ENCODE results near the gene SCAI.
"Not testable (repeated sequence)": the region's sequence is repeated elsewhere in the genome, so short reads cannot be mapped to it uniquely, and the experiment has no call there.

Gene SCAI

GRCh38 chr9:124950050-124950718 lies 193.1 kb downstream of the SCAI start:
- in situ Hi-C loops (cut with MboI; ENCODE audit: low sequenced_read_pairs): no loop called here

DNA sequence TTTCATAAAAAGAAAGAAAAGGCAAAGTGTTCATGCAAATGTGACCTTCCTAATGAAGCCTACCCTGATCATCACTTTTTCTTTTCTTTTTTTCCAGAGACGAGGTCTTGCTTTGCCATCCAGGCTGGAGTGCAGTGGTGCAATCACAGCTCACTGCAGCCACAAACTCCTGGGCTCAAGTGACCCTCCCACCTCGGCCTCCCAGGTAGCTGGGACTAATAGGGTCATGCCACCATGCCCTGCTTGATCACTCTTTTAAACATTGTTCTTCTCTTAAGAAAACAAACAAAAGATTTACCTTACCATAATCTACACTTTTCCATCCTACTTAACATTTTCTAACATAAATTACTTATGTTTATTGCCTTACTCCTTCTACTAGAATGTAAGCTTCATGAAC lies 193.9 kb downstream of the SCAI start:
- in situ Hi-C loops (cut with MboI; ENCODE audit: low sequenced_read_pairs): no loop called here

DNA sequence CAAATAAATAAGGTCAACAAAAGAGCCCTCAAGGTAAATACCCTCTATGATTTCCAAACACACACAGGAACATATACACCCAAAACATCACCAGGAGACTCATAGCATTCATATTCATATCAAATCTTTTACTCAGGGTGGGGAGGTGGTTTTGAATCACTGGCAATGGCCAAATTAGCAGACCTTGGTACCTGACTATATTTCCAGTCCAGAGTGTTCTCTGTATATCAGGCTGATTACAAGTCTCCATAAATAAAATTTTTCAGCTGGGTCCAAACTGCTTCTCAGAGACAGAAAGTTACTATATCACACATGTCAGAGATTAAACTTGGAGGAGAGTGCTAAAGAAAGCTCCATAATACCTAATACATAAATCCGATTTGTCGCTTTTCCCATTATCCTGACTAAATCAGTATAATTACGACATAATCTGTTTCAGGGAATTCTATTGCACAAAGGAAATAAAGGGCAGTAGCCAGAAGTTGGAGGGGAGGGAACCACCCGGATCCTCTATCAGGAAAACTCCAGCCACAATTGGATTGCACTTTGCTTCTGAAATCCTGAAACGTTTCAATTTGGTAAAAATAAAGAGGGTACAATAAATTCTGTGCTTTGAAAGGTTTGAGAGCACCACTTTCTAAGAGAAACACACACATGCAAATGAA lies 195.5 kb downstream of the SCAI start:
- in situ Hi-C loops (cut with MboI; ENCODE audit: low sequenced_read_pairs): no loop called here

GRCh38 chr9:124946167-124946566 lies 197.2 kb downstream of the SCAI start:
- in situ Hi-C loops (cut with MboI; ENCODE audit: low sequenced_read_pairs): no loop called here

DNA sequence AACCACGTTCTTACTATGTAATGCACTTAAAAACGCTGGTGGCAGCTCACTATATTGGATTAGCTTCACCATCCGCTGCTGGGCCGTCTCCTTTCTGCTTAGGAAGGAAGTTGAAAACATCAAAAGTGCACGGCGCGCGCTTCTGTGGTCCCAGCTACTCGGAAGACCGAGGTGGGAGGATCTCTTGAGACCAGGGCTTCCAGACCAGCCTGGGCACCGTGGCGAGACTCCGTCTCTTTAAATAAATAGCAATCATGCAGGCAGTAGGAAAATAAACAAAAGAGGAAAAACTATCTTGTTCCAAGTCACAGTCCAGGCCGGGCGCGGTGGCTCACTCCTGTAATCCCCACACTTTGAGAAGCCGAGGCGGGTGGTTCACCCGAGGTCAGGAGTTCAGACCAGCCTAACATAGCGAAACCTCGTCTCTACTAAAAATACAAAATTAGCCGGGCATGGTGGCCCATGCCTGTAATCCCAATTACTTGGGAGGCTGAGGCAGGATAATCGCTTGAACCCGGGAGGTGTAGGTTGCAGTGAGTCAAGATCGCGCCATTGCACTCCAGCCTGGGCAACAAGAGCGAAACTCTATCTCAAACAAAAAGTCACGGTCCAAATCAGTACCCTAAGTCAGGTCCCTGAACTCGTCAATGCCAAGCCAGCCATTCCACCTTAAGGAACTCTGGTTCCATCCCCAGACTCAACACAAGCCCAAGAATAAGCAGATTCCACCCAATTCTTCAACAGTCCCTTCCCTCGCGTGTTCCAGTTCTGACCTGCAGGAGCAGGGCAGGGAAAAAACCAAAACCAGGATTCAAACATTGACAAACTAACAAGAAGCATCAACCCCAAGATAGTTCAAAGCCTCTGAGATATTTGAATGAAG lies 201.4 kb downstream of the SCAI start:
- in situ Hi-C loops (cut with MboI; ENCODE audit: low sequenced_read_pairs): no loop called here

DNA sequence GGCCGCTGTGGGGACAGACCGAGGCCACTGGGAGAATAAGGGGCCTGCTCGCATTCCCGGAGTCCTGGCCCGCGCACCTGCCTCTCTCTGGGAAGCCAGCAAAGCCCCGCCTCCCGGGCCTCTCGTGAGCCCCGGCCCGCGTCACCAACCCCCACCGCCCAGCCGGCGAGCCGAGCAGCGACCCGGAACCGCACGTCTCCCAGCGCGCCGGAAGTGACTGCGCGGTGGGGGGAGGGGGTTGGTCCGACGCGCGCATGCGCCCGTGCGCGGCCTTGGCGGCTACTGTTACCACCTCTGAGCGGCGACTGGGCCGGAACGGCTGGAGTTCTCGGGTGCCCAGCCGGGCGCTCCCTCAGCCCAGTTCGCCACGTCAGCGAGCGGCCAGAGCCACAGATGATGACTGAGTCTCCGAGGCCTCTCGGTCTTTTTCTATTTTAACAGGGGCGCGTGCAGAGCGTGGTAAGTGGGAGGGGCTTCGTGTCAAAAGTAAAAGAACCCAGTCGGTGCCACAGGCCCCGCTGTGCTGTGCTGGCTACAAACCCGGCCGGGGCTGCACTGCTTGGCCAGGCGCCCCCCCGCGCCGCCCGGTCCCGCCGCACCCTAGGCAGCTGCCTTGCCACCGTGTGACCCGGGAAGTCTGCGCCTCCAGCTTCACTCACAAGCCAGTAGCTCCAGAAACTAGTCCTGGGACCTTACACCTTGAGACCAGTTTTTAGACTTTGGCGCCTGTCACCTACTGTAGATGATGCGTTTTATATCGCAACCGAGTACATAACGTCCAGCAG lies 202.2 kb downstream of the SCAI start, which contains the start of gene GOLGA1:
GOLGA1 (minus strand) TSS at position 190 of the 785 bp plus-strand sequence. CDS start 2,372 bp downstream, outside the sequence.
- in situ Hi-C loops (cut with MboI; ENCODE audit: low sequenced_read_pairs): no loop called here

DNA sequence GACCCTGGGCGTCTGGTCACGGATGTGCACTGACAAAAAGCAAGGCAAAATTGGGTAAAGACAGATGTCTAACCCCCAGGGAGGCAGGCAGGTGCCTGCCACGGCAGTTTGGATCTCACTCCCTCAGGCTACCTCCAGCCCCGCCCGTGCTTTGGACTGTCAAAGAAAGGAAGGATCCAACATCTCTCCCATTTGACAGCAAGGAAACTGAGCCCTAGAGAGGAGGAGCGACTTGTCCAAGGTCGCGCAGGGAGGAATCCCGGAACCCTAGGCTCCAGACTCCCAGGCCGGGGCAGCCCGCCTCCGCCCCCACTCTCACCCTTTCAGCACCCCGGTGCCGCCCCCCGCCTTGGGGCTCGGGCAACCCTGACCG lies 202.8 kb downstream of the SCAI start:
- in situ Hi-C loops (cut with MboI; ENCODE audit: low sequenced_read_pairs): no loop called here

DNA sequence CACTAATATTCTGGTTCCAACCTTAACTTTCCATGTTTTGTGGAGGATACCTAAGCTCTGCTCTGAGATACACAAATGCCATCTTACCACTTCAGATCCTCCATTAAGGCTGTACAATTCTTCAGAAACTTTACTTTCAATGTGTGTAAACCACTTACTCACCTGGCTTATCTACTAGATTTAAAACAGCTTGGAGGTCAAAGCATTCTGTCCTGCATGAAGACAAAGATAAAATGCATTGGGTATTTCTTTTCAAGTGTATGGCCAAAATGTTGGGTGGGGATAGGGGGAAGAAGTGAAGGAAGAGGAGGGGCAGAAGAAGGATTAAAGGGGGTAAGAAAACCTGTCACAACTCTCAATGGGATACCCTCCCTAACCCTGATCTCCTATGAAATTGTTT lies 203.4 kb downstream of the SCAI start:
- in situ Hi-C loops (cut with MboI; ENCODE audit: low sequenced_read_pairs): no loop called here

DNA sequence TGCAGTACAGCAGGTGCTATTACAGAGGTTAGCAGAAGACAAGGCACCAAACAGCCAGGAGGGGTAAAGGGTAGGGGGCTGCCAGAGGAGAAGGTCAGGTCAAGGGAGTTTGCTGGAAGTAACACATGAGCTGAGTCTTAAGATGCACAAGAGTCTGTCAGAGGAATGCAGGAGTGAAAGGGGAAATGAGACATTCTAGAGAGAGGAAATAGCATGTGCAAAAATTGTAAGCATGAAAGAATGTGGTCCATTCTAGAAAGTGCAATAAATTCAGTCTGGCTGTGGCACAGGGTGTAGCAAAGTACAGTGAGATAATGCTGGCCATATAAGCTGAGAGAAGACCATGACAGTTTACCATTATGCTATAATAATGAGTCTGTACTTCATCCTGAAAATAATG lies 209.0 kb downstream of the SCAI start:
- in situ Hi-C loops (cut with MboI; ENCODE audit: low sequenced_read_pairs): no loop called here

DNA sequence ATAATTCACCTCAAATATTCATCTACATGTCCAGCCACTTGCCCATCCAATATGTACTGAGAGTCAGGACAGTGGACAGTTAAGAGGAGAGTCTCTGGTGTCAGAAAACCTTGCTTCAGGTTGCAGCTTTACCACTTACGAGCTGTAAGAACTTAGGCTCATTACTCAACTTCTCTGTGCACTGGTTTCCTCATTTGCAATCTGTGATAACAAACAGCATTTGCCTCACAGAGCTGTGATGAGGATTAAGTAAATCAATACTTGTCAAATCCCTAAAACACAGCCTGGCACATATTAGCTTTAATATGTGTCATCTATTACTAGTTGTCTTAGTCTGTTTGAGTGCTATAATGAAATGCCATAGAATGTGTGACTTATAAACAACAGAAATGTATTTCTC lies 211.0 kb downstream of the SCAI start:
- in situ Hi-C loops (cut with MboI; ENCODE audit: low sequenced_read_pairs): no loop called here

- in situ Hi-C loops (cut with MboI; ENCODE audit: low sequenced_read_pairs): no loop called here
Observed at GRCh38 chr9:124929464-124929863, 213.9 kb downstream of the SCAI start.

DNA sequence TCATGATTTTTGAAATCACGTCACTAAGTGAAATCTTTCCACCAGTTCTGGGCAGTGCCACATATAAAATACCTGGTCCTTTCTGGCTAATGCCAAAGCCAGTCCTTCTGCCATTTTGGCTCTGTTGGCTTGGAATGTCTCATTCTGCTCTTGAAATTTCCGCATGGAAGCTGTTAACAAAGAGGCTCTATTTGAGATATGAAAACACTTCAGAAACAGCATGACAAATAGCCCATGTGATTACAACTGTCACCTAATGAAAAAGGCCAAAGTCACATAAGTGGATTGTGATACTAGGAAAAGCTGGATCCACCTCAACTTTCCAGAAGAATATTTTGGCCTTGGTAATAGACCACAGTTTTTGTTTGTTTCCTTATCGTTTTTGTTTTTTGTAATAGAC lies 215.2 kb downstream of the SCAI start:
- in situ Hi-C loops (cut with MboI; ENCODE audit: low sequenced_read_pairs): no loop called here

- in situ Hi-C loops (cut with MboI; ENCODE audit: low sequenced_read_pairs): not testable (repeated sequence)
Observed at GRCh38 chr9:124920394-124920793, 222.9 kb downstream of the SCAI start.

GRCh38 chr9:124914753-124915405 lies 228.4 kb downstream of the SCAI start:
- in situ Hi-C loops (cut with MboI; ENCODE audit: low sequenced_read_pairs): no loop called here

GRCh38 chr9:124913378-124913777 lies 229.9 kb downstream of the SCAI start:
- in situ Hi-C loops (cut with MboI; ENCODE audit: low sequenced_read_pairs): no loop called here

- in situ Hi-C loops (cut with MboI; ENCODE audit: low sequenced_read_pairs): no loop called here
Observed at GRCh38 chr9:124911766-124912165, 231.6 kb downstream of the SCAI start.

GRCh38 chr9:124908098-124908497 lies 235.2 kb downstream of the SCAI start:
- in situ Hi-C loops (cut with MboI; ENCODE audit: low sequenced_read_pairs): no loop called here

DNA sequence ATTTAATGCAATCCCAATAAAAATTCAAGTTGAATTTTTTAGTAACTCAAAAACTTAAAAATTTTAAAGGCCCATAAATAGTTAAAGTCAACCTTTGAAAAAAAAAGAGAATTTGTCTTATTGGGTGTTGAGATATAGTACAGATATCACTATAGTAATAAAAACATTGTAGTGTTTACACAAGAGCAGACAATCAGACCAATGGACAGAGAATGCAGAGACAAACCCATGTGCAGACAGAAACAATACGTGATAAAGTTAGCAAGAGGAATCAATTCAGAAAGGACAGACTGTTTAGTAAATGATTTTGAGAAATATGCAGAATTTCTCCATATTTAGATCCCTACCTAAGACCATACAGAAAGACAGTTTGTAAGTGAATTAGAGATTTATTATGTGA lies 236.4 kb downstream of the SCAI start:
- in situ Hi-C loops (cut with MboI; ENCODE audit: low sequenced_read_pairs): no loop called here

DNA sequence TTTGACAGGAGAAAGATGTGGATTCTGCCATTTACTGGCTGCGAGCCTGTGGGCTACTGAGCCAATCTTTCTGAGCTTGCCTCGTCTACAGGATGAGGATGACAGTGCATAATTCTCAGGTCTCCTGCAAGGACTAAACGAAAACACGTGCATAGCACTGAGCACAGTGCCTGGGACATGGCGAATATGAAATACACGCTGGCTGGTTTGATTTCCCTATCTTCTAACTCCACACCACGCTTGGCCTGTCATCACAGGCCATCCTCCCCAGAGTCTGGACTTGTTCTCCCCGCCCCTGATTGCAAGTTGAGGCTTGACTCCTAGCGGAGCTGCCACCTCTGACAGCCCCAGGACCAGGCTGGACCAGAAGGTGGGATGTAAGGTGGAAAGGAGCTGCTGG lies 243.5 kb downstream of the SCAI start:
- in situ Hi-C loops (cut with MboI; ENCODE audit: low sequenced_read_pairs): no loop called here
